K562 (cell line): ENCODE data around the gene PPOX. TPM values are rescaled to one million over a fixed set of nuclear protein-coding genes. Genes with fewer than 3 reads are reported as not detected.
A peak's percentile ranks its signal among the peaks of the same experiment; 100 is the strongest.

ENCODE experiments used
- AFF1 ChIP-seq, 2 experiments: fragments of 450-650 bp; IDR thresholded peaks; 2 replicates each; pipeline ENCODE4 v1.6.1; 2018; ENCODE audit warnings: mild to moderate bottlenecking in 2 of 2, low read depth in 1 of 2; ENCODE audit not compliant: partially characterized antibody in 2 of 2
- BACH1 ChIP-seq: fragments of 200-800 bp; sonication (Bioruptor generic); IDR thresholded peaks from 2 replicates; pipeline ENCODE4 v1.6.1; 2016; ENCODE audit warnings: missing genetic modification characterization, missing compliant biosample characterization
- E4F1 ChIP-seq: fragments of 250-450 bp; sonication (Bioruptor Pico); IDR thresholded peaks from 2 replicates; pipeline ENCODE4 v1.5.0; 2021; ENCODE audit warnings: mild to moderate bottlenecking, borderline replicate concordance
- ELK1 ChIP-seq: sonication (generic); formaldehyde crosslinking; IDR thresholded peaks from 2 replicates; pipeline ENCODE4 v1.8.1; 2022; ENCODE audit warnings: missing genetic modification reagents
- FOXK1 ChIP-seq: sonication (generic); formaldehyde crosslinking; IDR thresholded peaks from 2 replicates; pipeline ENCODE4 v1.8.0; 2022; ENCODE audit warnings: missing genetic modification reagents, mild to moderate bottlenecking, borderline replicate concordance
- HDAC2 ChIP-seq: fragments of 450-650 bp; IDR thresholded peaks from 2 replicates; pipeline ENCODE4 v1.6.1; 2016; ENCODE audit warnings: mild to moderate bottlenecking
- HDAC6 ChIP-seq: IDR thresholded peaks from 2 replicates; pipeline ENCODE4 v1.6.1; 2012; ENCODE audit warnings: low read depth, mild to moderate bottlenecking, control low read depth, inconsistent platforms, low read length, moderate library complexity
- HNRNPLL ChIP-seq: fragments of 200-400 bp; formaldehyde crosslinking; IDR thresholded peaks from 2 replicates; pipeline ENCODE4 v1.6.1; 2017; ENCODE audit warnings: low read length, low read depth, mild to moderate bottlenecking; ENCODE audit not compliant: poor library complexity, severe bottlenecking
- MAZ ChIP-seq, 2 experiments: fragments of 450-650 bp in 1 of 2; sonication (generic) in 1 of 2; formaldehyde crosslinking; IDR thresholded peaks in 1 of 2; conservative IDR thresholded peaks in 1 of 2; 2 replicates each; pipeline versions ENCODE4 v1.4.0 to v1.5.0; 2020; ENCODE audit warnings: mild to moderate bottlenecking in 1 of 2, missing genetic modification reagents in 1 of 2
- NFE2 ChIP-seq: IDR thresholded peaks from 2 replicates; pipeline ENCODE4 v1.6.1; 2014; ENCODE audit warnings: antibody characterized with exemption, low read depth
- NFXL1 ChIP-seq: fragments of 450-650 bp; formaldehyde crosslinking; IDR thresholded peaks from 2 replicates; pipeline ENCODE4 v1.4.0; 2021; ENCODE audit warnings: mild to moderate bottlenecking
- SAP30 ChIP-seq: fragments of 200-600 bp; sonication (generic); IDR thresholded peaks from 2 replicates; pipeline ENCODE4 v1.6.1; 2012; ENCODE audit warnings: borderline replicate concordance, low read depth, mild to moderate bottlenecking, moderate library complexity, low read length, control low read depth, inconsistent platforms; ENCODE audit not compliant: insufficient read depth, poor library complexity, severe bottlenecking
- TAL1 ChIP-seq: fragments of 450-650 bp; IDR thresholded peaks from 2 replicates; pipeline ENCODE4 v1.6.1; 2016; ENCODE audit warnings: mild to moderate bottlenecking
- ZBTB17 ChIP-seq: fragments of 450-650 bp; formaldehyde crosslinking; IDR thresholded peaks from 2 replicates; pipeline ENCODE4 v1.4.0; 2020; ENCODE audit warnings: mild to moderate bottlenecking
- ZBTB26 ChIP-seq: fragments of 450-650 bp; formaldehyde crosslinking; IDR thresholded peaks from 2 replicates; pipeline ENCODE4 v1.4.0; 2022; ENCODE audit warnings: missing genetic modification characterization
- ZNF24 ChIP-seq: fragments of 450-650 bp; IDR thresholded peaks from 2 replicates; pipeline ENCODE4 v1.6.1; 2016
- ZNF780A ChIP-seq: fragments of 250-450 bp; sonication (Bioruptor Pico); IDR thresholded peaks from 2 replicates; pipeline ENCODE4 v1.5.0; 2021; ENCODE audit warnings: mild to moderate bottlenecking
- ZNF830 ChIP-seq: fragments of 250-450 bp; sonication (Bioruptor Pico); IDR thresholded peaks from 2 replicates; pipeline ENCODE4 v1.5.0; 2021; ENCODE audit warnings: mild to moderate bottlenecking
- polyA plus RNA-seq, 8 experiments: library from polyadenylated mRNA; depleted of rRNA in 4 of 8; stranded (reverse) in 5 of 8; unstranded in 3 of 8; fragments of >200 nt; fragmentation: Nextera tagmentation in 2 of 8; fragmentation: Illumina TruSeq in 1 of 8; extraction: Ambion mirVana in 2 of 8; extraction: Trizol in 1 of 8; gene quantifications; 2 replicates each; pipeline versions ENCODE4 v1.2.1 to v1.2.3, GENCODE V29; 2011 to 2014; ENCODE audit warnings: inconsistent platforms in 1 of 8, missing spikeins in 1 of 8
- total RNA-seq, 7 experiments: library from RNA; depleted of rRNA in 6 of 7; stranded (reverse); fragments of >200 nt in 6 of 7; fragmentation: Illumina TruSeq in 2 of 7; extraction: Trizol in 2 of 7; gene quantifications; 2 replicates each; pipeline versions ENCODE4 v1.2.1 to v1.2.3, GENCODE V29; 2011 to 2021; ENCODE audit warnings: low replicate concordance in 1 of 7

The PPOX gene
- total and polyA plus RNA-seq, 9 of the 15 experiments (the other 6 are each of a cell fraction or from before 2014, with no cell fraction given) = 17.0 to 57.1 (median 38.9) TPM

- TF ChIP-seq ELK1 (CRISPR knock-in tag) (no peak), ZNF24 (peak; percentile 19; the same call in 1 of the 2 replicates), HDAC6 (no peak), ZNF780A (CRISPR knock-in tag) (no peak), ZBTB17 (CRISPR knock-in tag) (peak; percentile 89), BACH1 (tag) (peak; percentile 65), AFF1 (IDR thresholded peaks at IDR 0.05; ENCODE audit: low read depth in 1 of 2, partially characterized antibody in 2 of 2) (peak in 1 of 2 experiments; percentile 14), TAL1 (no peak), ZBTB26 (0 out of 2 replicates have a peak, but pooled peaks have one; percentile 7), FOXK1 (CRISPR knock-in tag) (no peak), NFE2 (no peak), HNRNPLL (peak; percentile 34), ZNF830 (CRISPR knock-in tag) (0 out of 2 replicates have a peak, but pooled peaks have one; percentile 53), NFXL1 (no peak), E4F1 (CRISPR knock-in tag) (no peak), MAZ (CRISPR knock-in tag; conservative IDR thresholded peaks at IDR 0.05 in 1 of 2, IDR thresholded peaks at IDR 0.05 in 1 of 2) (peak; percentile 43 to 67; a peak in 3 of 4 replicates), HDAC2 (peak; percentile 68), SAP30 (peak; percentile 76)
Observed at GRCh38 chr1:161201836-161202712, 35.8 kb downstream of the PPOX start, which contains the start of gene NDUFS2 (continued).
